ENCODE data around the gene ZNF195. TPM values are rescaled to one million over a fixed set of nuclear protein-coding genes. Genes with fewer than 3 reads are reported as not detected.

Gene ZNF195
- total RNA-seq, 1 donor from 2014 or later: 33.4 TPM

Other genes with a start within 250 kb of the ZNF195 start
- gene OSBPL5, start 213.8 kb downstream of the ZNF195 start, total RNA-seq: 1.6 and 3.4 TPM in 2 replicates
- gene MRGPRG, start 160.3 kb downstream of the ZNF195 start, total RNA-seq: not detected in 2 replicates
- gene MRGPRE, start 146.7 kb downstream of the ZNF195 start, total RNA-seq: not detected in 2 replicates

Measured in T-helper 1 cell treated with Interleukin-12 subunit alpha and Interleukin-12 subunit beta and Interleukin-4 antibody, amounts not matched to agents 30 ng/mL and 1 ng/mL, for 36 hours (primary cell).